DMS79 (cell line): ENCODE measurements around the gene MMEL1.
"Not testable (repeated sequence)": the region's sequence is repeated elsewhere in the genome, so short reads cannot be mapped to it uniquely, and the experiment has no call there.

Experiments used
- DNase-seq: peaks from one replicate; lab custom pipeline; 2025; lab: John Stamatoyannopoulos, UW

The MMEL1 gene, protein sequence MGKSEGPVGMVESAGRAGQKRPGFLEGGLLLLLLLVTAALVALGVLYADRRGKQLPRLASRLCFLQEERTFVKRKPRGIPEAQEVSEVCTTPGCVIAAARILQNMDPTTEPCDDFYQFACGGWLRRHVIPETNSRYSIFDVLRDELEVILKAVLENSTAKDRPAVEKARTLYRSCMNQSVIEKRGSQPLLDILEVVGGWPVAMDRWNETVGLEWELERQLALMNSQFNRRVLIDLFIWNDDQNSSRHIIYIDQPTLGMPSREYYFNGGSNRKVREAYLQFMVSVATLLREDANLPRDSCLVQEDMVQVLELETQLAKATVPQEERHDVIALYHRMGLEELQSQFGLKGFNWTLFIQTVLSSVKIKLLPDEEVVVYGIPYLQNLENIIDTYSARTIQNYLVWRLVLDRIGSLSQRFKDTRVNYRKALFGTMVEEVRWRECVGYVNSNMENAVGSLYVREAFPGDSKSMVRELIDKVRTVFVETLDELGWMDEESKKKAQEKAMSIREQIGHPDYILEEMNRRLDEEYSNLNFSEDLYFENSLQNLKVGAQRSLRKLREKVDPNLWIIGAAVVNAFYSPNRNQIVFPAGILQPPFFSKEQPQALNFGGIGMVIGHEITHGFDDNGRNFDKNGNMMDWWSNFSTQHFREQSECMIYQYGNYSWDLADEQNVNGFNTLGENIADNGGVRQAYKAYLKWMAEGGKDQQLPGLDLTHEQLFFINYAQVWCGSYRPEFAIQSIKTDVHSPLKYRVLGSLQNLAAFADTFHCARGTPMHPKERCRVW

DNA sequence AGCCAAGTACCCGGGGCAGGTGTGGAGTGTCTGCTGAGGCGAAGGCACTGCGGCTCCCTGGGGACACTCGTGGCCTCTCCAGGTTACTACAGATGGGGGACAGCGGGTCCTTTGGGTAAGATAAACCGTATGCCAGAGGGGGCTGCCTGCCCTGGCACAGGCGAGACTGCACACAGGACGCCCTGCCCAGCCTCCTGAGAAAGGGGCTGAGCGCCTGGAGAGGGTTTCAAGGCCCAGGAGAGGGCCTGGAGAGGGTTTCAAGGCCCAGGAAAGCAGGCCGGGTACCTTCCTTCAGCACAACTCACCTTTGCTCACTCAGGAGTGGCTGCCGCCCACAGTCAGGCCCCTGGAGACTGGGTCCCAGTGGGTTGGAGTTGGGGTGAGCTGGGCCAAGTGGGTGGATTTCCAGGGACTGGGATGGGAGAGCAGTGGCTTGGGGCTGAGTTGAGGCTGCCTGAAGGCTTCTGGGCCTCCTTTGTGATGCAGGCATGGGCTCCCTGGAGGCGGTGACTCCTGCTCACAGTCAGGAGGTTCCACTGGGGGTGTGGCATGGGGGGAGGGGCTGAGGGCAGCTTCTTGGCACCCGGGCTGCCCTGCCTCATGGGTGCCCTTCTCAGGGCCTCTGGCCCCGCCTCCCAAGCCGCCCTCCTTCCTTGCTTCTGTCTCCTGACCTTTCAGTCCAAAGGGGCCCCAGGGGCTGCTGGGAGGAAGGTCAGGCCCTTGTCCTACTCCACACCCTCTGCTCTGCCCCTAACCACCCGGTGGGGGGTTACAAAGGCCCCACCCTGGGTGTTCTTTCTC, at the start of gene MMEL1:
Gene MMEL1, minus strand, starts transcription at position 456 of the 801 bp plus-strand sequence. CDS start 3,532 bp downstream, outside the sequence.
- no peak for DNase-seq

DNA sequence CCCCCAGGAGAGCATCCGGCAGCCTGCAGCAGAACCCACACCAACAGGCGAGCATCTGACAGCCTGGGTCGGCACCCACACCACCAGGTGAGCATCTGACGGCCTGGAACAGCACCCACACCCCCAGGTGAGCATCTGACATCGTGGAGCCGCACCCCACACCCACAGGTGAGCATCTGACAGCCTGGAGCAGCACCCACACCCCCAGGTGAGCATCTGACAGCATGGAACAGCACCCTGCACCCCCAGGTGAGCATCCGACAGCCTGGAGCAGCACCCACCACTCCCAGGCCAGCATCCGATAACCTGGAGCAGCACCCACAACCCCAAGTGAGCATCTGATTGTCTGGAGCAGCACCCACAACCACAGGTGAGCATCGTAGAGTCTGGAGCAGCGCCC, 43.9 kb upstream of the MMEL1 start:
- not testable (repeated sequence) for DNase-seq

DNA sequence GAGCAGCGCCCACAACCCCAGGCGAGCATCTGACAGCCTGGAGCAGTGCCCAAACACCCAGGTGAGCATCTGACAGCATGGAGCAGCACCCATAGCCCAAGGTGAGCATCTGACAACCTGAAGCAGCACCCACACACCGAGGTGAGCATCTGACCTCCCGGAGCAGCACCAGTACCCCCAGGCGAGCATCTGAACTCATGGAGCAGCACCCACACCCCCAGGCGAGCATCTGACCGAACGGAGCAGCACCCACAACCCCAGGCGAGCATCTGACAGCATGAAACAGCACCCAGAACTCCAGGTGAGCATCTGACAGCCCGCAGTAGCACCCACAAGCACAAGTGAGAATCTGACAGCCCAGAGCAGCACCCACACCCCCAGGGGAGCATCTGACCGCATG, 38.8 kb upstream of the MMEL1 start:
- DNase-seq = not testable (repeated sequence)

DNA sequence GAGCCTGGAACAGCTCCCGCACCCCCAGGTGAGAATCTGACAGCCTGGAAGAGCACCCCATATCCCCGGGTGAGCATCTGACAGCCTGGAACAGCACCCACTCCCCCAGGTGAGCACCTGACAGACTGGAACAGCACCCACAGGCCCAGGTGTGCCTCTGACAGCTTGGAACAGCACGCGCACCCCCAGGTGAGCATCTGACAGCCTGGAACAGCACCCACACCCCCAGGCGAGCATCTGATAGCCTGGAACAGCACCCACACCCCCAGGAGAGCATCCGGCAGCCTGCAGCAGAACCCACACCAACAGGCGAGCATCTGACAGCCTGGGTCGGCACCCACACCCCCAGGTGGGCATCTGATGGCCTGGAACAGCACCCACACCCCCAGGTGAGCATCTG, 27.0 kb upstream of the MMEL1 start:
- DNase-seq = not testable (repeated sequence)

DNA sequence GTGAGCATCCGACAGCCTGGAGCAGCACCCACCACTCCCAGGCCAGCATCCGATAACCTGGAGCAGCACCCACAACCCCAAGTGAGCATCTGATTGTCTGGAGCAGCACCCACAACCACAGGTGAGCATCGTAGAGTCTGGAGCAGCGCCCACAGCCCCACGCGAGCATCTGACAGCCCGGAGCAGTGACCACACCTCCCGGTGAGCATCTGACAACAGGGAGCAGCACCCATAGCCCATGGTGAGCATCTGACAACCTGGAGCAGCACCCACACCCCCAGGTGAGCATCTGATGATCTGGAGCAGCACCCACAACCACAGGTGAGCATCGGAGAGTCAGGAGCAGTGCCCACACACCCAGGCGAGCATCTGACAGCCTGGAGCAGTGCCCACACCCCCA, 25.1 kb upstream of the MMEL1 start:
- not testable (repeated sequence) for DNase-seq

DNA sequence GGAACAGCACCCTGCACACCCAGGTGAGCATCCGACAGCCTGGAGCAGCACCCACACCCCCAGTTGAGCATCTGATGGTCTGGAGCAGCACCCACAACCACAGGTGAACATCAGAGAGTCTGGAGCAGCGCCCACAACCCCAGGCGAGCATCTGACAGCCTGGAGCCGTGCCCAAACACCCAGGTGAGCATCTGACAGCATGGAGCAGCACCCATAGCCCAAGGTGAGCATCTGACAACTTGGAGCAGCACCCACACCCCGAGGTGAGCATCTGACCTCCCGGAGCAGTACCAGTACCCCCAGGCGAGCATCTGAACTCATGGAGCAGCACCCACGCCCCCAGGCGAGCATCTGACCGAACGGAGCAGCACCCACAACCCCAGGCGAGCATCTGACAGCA, 24.3 kb upstream of the MMEL1 start:
- DNase-seq = not testable (repeated sequence)

DNA sequence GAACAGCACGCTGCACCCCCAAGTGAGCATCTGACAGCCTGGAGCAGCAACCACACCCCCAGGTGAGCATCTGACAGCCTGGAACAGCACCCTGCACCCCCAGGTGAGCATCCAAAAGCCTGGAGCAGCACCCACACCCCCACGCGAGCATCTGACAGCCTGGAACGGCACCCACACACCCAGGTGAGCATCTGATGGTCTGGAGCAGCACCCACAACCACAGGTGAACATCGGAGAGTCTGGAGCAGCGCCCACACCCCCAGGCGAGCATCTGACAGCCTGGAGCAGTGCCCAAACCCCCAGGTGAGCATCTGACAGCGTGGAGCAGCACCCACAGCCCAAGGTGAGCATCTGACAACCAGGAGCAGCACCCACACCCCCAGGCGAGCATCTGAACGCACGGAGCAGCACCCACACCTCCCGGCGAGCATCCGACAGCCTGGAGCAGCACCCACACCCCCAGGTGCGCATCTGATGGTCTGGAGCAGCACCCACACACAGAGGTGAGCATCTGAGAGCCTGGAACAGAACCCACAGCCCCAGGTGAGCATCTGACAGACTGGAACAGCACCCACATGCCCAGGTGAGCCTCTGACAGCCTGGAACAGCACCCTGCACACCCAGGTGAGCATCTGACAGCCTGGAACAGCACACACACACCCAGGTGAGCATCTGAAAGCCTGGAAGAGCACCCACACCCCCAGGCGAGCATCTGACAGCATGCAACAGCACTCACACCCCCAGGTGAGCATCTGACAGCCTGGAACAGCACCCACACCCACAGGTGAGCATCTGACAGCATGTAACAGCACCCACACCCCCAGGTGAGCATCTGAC, 23.0 kb upstream of the MMEL1 start:
- DNase-seq = not testable (repeated sequence)

DNA sequence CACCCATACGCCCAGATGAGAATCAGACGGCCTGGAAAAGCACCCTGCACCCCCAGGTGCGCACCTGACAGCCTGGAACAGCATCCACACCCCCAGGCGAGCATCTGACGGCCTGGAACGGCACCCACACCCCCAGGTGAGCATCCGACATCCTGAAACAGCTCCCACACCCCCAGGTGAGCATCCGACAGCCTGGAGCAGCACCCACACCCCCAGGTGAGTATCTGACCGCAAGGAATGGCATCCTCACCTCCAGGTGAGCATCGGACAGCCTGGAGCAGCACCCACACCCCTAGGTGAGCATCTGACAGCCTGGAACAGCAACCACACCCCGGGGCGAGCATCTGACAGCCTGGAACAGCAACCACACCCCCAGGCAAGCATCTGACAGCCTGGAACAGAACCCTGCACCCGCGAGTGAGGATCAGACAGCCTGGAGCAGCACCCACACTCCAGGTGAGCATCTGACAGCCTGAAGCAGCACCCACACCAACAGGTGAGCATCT, 21.7 kb upstream of the MMEL1 start:
- DNase-seq = not testable (repeated sequence)

DNA sequence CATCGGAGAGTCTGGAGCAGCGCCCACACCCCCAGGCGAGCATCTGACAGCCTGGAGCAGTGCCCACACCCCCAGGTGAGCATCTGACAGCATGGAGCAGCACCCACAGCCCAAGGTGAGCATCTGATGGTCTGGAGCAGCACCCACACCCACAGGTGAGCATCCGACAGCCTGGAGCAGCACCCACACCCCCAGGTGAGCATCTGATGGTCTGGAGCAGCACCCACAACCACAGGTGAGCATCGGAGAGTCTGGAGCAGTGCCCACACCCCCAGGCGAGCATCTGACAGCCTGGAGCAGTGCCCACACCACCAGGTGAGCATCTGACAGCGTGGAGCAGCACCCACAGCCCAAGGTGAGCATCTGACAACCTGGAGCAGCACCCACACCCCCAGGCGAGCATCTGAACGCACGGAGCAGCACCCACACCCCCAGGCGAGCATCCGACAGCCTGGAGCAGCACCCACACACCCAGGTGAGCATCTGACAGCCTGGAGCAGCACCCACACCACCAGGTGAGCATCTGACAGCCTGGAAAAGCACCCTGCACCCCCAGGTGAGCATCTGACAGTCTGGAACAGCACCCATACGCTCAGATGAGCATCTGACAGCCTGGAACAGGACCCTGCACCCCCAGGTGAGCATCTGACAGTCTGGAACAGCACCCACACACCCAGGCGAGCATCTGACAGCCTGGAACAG, 21.1 kb upstream of the MMEL1 start:
- not testable (repeated sequence) for DNase-seq

DNA sequence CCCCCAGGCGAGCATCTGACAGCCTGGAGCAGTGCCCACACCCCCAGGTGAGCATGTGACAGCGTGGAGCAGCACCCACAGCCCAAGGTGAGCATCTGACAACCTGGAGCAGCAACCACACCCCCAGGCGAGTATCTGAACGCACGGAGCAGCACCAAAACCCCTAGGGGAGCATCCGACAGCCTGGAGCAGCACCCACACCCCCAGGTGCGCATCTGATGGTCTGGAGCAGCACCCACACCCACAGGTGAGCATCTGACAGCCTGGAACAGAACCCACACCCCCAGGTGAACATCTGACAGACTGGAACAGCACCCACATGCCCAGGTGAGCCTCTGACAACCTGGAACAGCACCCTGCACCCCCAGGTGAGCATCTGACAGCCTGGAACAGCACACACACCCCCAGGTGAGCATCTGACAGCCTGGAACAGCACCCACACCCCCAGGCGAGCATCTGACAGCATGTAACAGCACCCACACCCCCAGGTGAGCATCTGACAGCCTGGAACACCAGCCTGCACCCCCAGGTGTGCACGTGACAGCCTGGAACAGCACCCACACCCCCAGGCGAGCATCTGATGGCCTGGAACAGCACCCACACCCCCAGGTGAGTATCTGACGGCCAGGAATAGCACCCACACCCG, 20.2 kb upstream of the MMEL1 start:
- DNase-seq = not testable (repeated sequence)

DNA sequence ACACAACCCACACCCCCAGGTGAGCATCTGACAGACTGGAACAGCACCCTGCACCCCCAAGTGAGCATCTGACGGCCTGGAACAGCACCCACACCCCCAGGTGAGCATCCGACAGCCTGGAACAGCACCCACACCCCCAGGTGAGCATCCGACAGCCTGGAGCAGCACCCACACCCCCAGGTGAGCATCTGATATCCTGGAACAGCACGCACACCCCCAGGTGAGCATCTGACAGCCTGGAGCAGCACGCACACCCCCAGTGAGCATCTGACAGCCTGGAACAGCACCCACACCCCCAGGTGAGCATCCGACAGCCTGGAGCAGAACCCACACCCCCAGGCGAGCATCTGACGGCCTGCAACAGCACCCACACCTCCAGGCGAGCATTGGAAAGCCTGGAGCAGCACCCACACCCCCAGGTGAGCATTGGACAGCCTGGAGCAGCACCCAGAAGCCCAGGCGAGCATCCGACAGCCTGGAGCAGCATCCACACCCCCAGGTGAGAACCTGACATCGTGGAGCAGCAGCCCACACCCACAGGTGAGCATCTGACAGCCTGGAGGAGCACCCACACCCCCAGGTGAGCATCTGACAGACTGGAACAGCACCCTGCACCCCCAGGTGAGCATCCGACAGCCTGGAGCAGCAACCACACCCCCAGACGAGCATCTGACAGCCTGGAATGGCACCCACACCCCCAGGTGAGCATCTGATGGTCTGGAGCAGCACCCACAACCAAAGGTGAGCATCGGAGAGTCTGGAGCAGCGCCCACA, 19.5 kb upstream of the MMEL1 start:
- DNase-seq = not testable (repeated sequence)

DNA sequence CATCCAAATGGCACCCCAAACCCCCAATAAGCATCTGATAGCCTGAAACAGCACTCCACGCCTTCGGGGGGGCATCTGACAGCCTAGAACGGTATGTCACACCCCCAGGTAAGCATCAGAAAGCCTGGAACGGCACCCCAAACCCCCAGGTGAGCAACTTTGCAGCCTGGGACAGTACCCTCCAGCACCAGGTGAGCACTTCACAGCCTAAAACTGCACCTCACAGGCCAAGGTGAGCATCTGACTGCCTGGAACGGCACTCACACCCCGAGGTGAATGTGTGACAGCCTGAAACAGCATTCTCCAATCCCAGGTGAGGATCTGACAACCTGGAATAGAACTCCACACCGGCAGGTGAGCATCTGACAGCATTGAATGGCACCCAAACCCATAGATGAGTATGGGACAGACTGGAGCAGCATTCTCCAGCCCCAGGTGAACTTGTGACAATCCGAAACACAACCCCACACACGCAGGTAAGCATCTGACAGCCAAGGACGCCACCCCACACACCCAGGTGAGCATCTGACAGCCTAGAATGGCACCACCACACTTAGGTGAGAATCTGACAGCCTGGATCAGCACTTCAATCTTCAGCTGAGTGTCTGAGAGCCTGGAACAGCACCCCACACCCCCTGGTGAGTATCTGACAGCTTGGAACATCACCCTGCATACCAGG, 18.3 kb upstream of the MMEL1 start:
- no peak for DNase-seq

DNA sequence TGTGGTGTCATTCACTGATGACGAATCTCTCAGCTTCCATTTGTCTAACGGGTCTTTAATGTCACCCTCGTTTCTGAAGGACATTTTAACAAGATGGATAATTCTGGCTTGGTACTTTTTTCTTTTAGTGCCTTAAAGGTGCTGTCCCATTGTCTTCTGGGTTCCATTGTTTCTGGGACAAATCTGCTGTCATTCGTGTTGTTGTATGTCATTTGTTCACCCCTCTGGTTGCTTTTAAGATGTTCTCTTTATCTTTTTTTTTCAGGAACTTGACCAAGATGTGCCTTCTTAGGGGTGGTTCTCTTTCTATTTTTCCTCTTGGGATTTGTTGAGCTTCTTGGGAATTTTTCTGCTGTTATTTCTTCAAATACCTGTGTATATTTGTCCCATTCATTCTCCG, 14.0 kb upstream of the MMEL1 start:
- DNase-seq = no peak

DNA sequence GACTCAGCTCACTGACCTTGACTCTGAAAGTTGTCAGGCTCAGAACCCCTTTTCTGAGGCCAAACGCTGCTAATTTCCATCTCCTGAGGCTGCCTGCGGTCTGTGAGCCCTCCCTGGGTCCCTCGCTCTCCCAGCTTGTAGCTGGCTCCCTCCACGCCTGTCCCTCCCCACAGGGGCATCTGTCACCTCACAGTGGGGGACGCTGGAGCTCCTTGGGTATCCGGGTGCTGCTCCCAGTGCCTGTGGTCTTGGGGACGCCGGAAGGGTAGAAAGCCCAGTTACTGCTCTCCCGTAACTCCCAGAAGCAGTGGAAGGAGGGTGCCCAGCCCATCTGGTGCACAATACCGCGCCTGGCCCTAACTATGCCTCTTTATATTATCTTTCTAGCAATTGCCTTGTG, 13.0 kb upstream of the MMEL1 start:
- DNase-seq = no peak

DNA sequence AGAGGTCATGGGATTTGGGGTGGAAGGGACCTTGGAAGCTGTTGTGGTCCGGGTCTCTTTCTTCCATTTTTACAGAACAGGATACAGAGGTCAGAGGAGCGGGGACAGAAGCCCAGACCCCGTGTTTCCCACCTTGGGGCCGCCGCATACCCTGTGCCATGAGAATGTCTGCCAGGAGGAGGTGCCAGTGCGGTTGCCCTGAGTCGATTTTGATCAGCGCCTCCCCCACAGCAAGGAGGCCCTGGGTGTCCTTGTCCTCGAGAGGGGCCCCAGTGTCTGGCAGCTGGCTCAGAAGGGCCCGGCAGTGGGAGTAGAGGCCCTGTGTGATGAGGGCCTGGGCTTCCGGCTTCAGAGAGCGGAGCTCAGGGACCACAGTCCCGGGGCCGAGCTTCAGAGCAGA, 12.3 kb upstream of the MMEL1 start:
- DNase-seq = no peak

DNA sequence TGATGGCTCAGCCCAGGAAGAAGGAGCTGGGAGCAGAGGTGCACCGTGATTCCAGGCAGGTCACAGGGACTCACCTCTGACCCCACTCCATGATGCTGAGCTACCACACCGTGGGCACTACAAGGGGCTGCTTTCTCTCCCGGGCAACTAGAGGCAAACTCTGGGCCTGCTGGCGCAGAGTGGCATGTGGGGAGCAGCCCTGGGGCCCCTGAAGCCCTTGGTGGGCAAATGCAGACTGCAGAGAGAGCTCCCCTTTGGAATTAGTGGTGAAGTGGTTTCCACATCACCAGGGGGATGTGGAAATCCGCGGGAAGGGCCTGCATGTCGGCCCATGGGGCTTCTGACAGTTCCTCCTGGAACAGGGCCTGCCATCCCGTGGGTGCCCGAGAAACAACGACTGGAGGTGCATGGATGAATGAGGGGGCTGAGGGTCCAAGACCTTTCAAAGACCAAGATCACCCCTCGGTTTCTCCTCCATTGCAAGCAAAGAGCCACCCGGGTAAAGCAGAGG, 11.8 kb upstream of the MMEL1 start:
- no peak for DNase-seq

DNA sequence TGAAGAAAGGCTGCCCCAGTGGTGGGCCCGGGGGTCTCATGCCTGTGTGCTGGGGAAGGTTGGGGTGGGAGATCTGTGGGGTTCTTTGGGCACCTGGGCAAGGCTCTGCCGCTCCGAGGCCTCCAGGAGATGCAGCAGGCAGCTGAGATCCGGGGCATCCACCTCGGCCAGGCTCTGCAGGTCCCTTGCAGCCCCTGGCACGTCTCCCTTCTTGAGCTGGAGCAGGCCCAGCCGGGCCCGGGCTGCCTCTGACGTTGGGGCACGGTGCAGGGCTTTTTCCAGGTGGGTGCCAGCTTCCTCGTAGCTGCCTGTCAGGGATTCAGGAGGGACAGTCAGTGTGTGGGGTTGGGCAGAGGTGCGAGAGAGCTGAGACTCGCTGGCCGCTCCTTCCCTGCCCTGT, 11.4 kb upstream of the MMEL1 start:
- no peak for DNase-seq

DNA sequence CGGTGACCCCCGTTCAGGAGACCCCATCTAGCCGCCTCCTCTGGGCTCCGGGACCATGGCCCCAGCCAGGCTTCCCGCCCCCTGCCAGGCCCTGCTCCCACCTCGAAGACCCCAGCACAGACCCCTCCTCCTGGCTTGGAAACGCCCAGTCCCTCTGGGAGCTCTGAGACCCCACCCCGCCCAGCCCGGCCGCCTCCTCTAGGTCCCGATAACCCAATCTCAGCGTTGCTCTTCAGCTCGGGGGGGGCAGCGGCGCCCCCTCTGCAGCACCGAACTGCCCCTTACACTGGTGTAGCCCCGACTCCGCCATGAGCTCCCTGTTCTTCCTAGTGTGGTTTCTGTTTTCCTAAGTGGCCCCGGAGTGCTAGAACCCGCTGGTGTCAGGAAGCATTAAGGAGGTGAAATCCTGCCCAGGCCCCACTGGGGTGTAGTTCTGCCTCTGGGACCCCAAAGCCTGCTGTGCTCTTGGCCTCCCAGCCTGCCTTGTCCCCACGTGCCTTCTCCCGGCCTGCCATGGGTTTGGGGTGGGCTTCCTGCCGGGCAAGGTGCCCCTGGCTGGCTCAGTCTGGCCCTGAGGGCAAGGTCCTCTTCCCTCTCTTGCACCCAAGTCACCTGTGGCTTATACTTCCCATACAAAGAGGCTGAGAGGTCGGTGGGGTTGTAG, 10.7 kb upstream of the MMEL1 start:
- no peak for DNase-seq
